SJCRH30 (cell line): ENCODE data around the gene DNAJC11. TPM values are rescaled to one million over a fixed set of nuclear protein-coding genes. Genes with fewer than 3 reads are reported as not detected.
"Not testable (repeated sequence)": the region's sequence is repeated elsewhere in the genome, so short reads cannot be mapped to it uniquely, and the experiment has no call there.

ENCODE experiments used
- DNase-seq, 2 experiments: peaks; one replicate each; pipeline ENCODE4 v3.0.0-alpha.2; 2015 to 2020
- H3K27ac ChIP-seq: fragments of 250-450 bp; sonication (Bioruptor Pico); 2 replicates; pipeline ENCODE4 v1.5.1; 2020; ENCODE audit warnings: mild to moderate bottlenecking, moderate library complexity
- H3K27me3 ChIP-seq: fragments of 250-450 bp; sonication (Bioruptor Pico); 2 replicates; pipeline ENCODE4 v1.5.1; 2020; ENCODE audit warnings: mild to moderate bottlenecking, moderate library complexity
- H3K36me3 ChIP-seq: fragments of 250-450 bp; sonication (Bioruptor Pico); 2 replicates; pipeline ENCODE4 v1.5.1; 2020; ENCODE audit warnings: mild to moderate bottlenecking, moderate library complexity
- H3K4me1 ChIP-seq: fragments of 250-450 bp; sonication (Bioruptor Pico); 2 replicates; pipeline ENCODE4 v1.5.1; 2020; ENCODE audit warnings: mild to moderate bottlenecking, moderate library complexity
- H3K4me3 ChIP-seq: fragments of 250-450 bp; sonication (Bioruptor Pico); 2 replicates; pipeline ENCODE4 v1.5.1; 2020; ENCODE audit warnings: mild to moderate bottlenecking, moderate library complexity
- H3K9me3 ChIP-seq: fragments of 250-450 bp; sonication (Bioruptor Pico); replicated peaks from 2 replicates; pipeline ENCODE4 v1.5.1; 2020; ENCODE audit warnings: mild to moderate bottlenecking, moderate library complexity
- total RNA-seq: library from RNA; depleted of rRNA; stranded (reverse); fragments of >200 nt; shearing (Covaris generic); gene quantifications from 2 replicates; pipeline ENCODE4 v1.2.3, GENCODE V29; 2014

The DNAJC11 gene
- total RNA-seq, 1 experiment from 2014 or later: 84.5 TPM

DNA sequence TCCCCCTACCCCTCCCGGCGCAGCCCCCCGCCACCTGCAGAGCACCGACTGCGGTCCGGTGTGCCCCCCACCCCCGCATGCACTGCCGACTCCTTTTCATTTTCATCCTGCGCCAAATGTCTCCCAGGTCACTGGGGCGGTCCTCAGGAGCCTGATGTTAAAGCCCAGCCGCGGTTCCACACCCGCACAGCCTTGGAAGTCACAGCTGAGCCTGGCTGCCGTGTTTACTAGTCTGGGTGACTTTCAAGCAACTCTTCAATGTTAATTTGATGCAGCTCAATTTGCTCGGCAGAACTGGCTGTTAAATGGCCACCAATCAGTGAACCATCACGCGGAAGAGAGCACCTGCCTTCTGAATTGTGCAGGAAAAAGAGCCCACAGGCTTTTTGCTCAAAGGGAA is 49.7 kb downstream of the DNAJC11 start:
- no peak overlapping the region for H3K27ac ChIP-seq
- no peaks in the 10 kb centered on the region for H3K27me3 ChIP-seq
- H3K9me3 ChIP-seq: no peaks in the 10 kb centered on the region
- no peak overlapping the region for H3K4me3 ChIP-seq
- no peak for DNase-seq
- no peaks in the 10 kb centered on the region for H3K4me1 ChIP-seq
- H3K36me3 ChIP-seq: peaks cover 39% of the 10 kb centered on the region

DNA sequence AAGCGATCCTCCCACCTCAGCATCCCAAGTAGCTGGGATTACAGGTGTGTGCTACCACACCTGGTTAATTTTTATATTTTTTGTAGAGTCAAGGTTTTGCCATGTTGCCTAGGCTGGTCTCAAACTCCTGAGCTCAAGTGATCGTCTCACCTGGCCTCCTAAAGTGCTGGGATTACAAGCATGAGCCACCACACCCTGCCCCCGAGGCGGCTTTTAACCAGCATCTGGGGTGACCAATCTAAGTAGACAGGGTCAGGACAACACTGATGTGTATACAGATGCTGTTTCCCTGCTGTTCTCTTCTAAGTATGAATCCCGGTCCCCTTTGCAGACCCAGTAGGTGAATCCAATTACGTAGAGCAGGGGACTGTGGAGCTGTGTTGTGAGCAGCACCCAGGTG is 53.1 kb downstream of the DNAJC11 start:
- no peak for DNase-seq
- Histone ChIP-seq H3K36me3 (peaks cover 46% of the 10 kb centered on the region), H3K9me3 (no peaks in the 10 kb centered on the region), H3K27me3 (no peaks in the 10 kb centered on the region), H3K4me1 (no peaks in the 10 kb centered on the region), H3K4me3 (no peak overlapping the region), H3K27ac (no peak overlapping the region)

DNA sequence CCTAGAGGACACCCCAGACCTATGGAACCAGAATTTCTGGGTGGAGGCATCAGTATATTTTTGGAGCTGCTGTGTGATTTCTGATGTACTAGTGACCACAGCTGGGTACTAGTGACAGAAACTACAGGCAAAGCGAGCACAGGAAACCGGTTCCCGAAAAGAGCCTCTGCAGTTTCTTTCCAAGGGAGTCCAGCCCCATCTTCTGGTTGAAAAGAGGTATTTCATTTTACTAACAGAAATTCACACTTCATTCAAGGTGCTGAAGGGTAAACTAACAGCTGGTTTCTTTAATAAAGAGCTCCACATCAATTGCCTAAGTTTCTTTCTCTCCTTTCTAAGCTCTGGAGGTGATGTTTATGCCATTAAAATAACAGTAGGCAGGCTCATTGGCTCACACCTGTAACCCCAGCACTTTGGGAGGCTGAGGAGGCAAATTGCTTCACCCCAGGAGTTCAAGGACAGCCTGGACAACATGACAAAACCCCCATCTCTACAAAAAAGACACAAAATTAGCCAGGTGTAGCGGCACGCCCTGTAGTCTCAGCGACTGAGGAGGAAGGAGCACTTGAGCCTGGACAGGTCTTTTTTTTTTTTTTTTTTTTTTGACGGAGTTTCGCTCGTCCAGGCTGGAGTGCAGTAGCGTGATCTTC is 55.0 kb downstream of the DNAJC11 start:
- DNase-seq: peak; percentile 56 to 79
- H3K4me1 ChIP-seq: no peaks in the 10 kb centered on the region
- peaks cover 34% of the 10 kb centered on the region for H3K36me3 ChIP-seq
- H3K4me3 ChIP-seq: no peak overlapping the region
- H3K9me3 ChIP-seq: no peaks in the 10 kb centered on the region
- no peak overlapping the region for H3K27ac ChIP-seq
- no peaks in the 10 kb centered on the region for H3K27me3 ChIP-seq

DNA sequence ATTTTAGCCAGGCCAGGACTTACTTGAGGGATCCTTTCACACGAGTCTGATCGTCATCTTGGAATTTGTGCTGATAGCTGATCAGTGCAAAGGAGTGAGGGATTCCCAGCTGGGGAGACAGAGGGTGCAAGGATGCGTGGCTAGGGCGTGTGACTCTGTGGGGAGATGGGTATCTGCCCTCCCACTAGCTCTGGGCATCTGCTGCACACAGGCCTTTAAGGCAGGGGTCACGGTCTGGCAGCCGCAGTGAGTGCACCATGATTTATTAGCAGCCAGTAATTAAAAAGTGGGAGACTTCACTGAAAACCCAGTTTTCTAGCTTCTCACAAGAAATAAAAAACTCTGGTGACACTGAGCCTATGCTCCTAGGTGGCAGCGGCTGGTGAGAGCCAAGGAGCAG is 56.6 kb downstream of the DNAJC11 start:
- no peaks in the 10 kb centered on the region for H3K27me3 ChIP-seq
- no peak overlapping the region for H3K4me3 ChIP-seq
- H3K27ac ChIP-seq: no peak overlapping the region
- H3K9me3 ChIP-seq: no peaks in the 10 kb centered on the region
- no peak for DNase-seq
- H3K4me1 ChIP-seq: no peaks in the 10 kb centered on the region
- peaks cover 41% of the 10 kb centered on the region for H3K36me3 ChIP-seq

DNA sequence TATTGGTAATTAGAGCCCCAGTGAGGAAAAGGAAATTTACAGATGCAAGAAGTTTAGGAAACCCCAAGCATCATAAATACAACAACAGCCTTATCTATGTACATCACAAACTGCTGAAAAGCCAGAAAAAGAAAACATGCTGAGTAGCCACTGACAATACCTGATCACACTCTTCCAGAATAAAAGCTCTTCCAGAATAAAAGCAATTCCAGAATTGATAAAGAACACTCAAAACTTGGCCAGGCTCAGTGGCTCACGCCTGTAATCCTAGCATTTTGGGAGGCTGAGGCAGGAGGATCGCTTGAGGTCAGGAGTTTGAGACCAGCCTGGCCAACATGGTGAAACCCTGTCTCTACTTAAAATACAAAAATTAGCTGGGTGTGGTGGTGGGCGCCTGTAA is 60.7 kb downstream of the DNAJC11 start:
- not testable (repeated sequence) for H3K9me3 ChIP-seq, H3K4me3 ChIP-seq, H3K27me3 ChIP-seq, H3K27ac ChIP-seq, DNase-seq
- Histone ChIP-seq H3K36me3 (peaks cover 73% of the 10 kb centered on the region), H3K4me1 (peaks cover 12% of the 10 kb centered on the region; the same call in 1 of the 2 replicates)

DNA sequence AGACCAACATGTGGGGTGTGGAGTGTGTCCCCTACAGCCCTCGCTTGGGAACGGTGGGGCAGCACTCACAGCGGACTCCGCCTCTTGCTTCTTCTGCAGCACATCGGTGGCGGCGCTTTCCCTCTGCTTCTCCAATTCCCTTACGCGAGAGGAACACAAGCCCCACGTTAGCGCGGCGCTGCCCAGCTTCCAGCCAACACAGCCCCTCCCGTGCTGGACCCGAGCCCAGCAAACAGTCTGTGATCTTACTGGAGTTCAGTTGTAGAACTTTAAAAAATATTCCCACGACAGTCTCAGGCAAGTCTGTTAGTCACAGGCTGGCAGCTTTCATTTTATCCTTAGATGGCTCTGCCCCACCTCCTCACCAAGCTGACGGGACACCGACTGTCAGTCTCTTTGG is 63.4 kb downstream of the DNAJC11 start:
- Histone ChIP-seq H3K27ac (no peak overlapping the region), H3K9me3 (no peaks in the 10 kb centered on the region), H3K4me3 (no peak overlapping the region), H3K27me3 (no peaks in the 10 kb centered on the region), H3K4me1 (peaks cover 35% of the 10 kb centered on the region), H3K36me3 (peaks cover 69% of the 10 kb centered on the region)
- DNase-seq: no peak

DNA sequence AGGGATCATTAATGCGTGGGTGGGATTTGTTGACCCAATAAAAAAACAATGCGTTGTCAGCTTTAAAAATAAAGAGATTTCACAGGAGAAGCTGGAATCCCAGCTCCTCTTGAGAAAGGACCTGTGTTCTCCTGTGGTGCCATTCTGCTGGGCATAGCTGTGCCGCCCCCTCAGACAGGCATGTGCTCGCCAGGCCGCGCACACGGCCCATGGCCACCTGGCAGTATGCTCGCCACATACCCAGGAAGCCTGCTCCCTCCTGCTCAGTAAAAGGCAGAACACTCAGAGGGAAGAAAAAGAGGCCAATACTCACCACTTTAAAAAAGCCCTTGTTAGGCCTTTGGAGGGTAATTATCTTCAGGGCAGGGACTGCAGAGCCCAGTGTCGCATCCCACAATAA is 63.8 kb downstream of the DNAJC11 start:
- no peak overlapping the region for H3K4me3 ChIP-seq
- peaks cover 38% of the 10 kb centered on the region for H3K4me1 ChIP-seq
- peaks cover 74% of the 10 kb centered on the region for H3K36me3 ChIP-seq
- H3K27me3 ChIP-seq: no peaks in the 10 kb centered on the region
- DNase-seq: no peak
- no peaks in the 10 kb centered on the region for H3K9me3 ChIP-seq
- no peak overlapping the region for H3K27ac ChIP-seq

DNA sequence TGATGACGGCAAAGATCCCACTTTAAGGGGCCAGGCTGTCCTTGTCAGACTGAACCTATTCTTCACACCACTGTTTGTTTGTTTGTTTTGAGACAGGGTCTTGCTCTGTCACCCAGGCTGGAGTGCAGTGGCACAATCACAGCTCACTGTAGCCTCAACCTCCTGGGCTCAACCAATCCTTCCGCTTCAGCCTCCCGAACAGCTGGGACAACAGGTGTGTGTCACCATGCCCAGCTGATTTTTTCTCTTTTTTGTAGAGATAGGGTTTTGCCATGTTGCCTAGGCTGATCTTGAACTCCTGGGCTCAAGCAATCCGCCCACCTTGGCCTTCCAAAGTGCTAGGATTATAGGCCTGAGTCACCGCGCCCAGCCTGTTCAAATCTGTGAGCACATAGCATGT is 64.8 kb downstream of the DNAJC11 start:
- DNase-seq: peak in 1 of 2 experiments; percentile 43
- not testable (repeated sequence) for H3K27me3 ChIP-seq, H3K4me3 ChIP-seq, H3K27ac ChIP-seq, H3K9me3 ChIP-seq
- Histone ChIP-seq H3K36me3 (peaks cover 80% of the 10 kb centered on the region), H3K4me1 (peaks cover 38% of the 10 kb centered on the region)

DNA sequence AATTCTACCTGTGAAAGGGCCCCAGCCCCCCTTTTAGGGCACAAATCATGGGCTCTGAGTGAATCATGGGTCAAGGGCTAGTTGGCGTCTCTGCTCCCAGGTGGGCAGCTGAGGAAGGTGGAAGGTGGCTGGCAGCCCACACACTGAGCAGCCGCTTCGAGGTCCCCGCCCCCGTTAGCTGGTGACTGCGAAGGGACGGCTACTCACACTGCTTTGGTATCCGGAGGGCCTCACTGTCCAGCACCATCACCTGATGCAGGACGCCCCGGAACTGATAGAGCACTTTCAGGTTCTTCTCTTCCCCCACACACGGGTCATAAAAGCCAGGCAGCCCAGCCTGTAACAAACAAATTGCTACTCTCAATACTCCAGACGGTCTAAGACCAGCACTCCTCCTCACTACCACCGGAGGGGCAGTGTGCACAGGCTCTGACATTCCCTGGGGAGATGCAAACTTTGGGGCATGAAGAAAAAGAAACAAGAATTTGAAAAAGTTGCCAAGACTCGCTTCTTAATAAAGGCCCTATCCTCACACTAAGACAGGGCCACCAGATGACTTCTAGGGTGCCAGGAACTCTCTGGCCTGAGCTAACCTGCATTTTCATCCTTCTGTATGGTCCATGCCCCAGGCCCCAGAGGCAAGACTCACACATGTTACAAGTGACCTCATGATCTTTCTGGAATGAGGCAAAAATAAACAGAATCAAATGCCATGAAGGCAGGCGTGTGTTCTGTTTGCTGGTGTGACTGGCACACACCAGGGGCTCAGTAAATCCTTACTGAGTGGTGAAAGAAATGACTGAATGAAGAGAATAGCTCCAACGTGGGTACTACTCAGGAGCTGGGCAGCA is 65.5 kb downstream of the DNAJC11 start:
- H3K4me1 ChIP-seq: peaks cover 38% of the 10 kb centered on the region
- no peaks in the 10 kb centered on the region for H3K9me3 ChIP-seq
- H3K27me3 ChIP-seq: no peaks in the 10 kb centered on the region
- H3K27ac ChIP-seq: no peak overlapping the region
- no peak overlapping the region for H3K4me3 ChIP-seq
- H3K36me3 ChIP-seq: peaks cover 79% of the 10 kb centered on the region
- no peak for DNase-seq

DNA sequence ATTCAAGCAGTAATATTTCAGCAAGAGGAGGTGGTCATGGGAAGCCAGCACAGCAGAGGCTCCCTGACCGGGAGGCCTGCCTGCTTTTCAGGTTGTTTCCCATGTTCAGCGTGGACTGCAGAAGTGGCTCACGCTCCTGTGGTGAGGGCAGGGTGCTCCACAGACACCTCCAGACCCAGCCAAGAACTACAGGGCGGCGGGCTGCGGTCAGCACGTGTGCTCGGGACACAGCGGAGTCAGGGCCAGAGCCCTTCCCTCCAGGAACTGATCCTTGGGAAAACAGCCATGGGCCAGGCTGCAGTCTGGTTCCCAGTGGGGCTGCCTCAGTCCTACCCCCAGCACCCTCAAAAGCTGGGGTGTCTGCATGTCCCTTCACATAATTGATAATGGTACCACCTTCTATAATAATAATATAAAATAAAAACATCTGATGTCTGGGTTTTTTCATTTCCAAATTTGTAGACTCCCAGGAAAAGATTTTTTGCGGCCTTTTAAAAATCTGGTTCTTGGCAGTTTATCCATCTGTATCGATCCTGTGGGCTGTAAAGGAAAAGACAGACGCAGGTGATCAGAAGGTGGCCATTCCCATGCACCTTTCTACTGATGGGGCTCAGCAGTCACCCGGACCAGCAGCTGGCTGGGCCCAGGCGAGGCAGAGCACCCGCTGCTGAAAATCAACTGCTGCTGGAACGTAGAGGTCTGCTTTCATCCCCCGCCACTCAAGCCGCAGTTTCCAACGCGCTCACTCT is 66.3 kb downstream of the DNAJC11 start:
- no peak overlapping the region for H3K27ac ChIP-seq
- peaks cover 38% of the 10 kb centered on the region for H3K4me1 ChIP-seq
- DNase-seq: no peak
- no peak overlapping the region for H3K4me3 ChIP-seq
- H3K27me3 ChIP-seq: no peaks in the 10 kb centered on the region
- no peaks in the 10 kb centered on the region for H3K9me3 ChIP-seq
- peaks cover 77% of the 10 kb centered on the region for H3K36me3 ChIP-seq

DNA sequence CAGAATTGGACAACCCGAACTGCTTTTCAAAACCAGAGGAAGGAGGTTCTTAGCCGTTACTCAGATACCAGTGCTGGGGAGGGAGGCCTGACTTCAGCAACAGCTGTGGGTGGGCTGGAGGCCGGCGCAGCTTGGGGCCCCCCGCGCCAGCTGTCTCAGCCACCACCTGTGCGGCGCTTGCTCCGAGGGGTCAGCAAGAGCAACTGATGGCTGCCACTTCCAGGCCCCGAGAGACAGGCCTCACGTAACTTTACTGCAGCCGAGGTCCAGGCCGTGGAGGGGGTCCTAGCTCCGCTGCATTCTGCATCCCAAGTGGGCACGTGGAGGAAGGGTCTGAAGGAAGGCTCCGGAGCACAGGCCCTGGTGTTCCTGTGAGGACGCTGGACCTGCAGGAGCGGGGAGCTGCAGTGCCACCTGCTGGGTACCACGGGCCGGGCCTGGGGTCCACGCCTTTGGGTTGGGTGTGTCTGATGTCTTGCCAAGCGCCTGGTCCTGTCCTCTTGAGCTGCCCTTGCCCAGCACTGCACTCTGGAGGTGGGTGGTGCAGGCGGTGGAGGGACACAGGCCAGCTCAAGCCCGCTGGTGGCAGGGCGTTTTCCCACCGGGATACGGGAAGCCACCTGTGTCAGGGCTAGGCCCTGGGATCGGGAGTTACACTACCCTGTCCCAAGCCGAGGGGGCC is 67.1 kb downstream of the DNAJC11 start:
- H3K36me3 ChIP-seq: peaks cover 78% of the 10 kb centered on the region
- H3K4me1 ChIP-seq: peaks cover 38% of the 10 kb centered on the region
- H3K27me3 ChIP-seq: no peaks in the 10 kb centered on the region
- peak; percentile 91 for DNase-seq
- peak overlapping the region; percentile 35 for H3K27ac ChIP-seq
- H3K9me3 ChIP-seq: no peaks in the 10 kb centered on the region
- H3K4me3 ChIP-seq: no peak overlapping the region

DNA sequence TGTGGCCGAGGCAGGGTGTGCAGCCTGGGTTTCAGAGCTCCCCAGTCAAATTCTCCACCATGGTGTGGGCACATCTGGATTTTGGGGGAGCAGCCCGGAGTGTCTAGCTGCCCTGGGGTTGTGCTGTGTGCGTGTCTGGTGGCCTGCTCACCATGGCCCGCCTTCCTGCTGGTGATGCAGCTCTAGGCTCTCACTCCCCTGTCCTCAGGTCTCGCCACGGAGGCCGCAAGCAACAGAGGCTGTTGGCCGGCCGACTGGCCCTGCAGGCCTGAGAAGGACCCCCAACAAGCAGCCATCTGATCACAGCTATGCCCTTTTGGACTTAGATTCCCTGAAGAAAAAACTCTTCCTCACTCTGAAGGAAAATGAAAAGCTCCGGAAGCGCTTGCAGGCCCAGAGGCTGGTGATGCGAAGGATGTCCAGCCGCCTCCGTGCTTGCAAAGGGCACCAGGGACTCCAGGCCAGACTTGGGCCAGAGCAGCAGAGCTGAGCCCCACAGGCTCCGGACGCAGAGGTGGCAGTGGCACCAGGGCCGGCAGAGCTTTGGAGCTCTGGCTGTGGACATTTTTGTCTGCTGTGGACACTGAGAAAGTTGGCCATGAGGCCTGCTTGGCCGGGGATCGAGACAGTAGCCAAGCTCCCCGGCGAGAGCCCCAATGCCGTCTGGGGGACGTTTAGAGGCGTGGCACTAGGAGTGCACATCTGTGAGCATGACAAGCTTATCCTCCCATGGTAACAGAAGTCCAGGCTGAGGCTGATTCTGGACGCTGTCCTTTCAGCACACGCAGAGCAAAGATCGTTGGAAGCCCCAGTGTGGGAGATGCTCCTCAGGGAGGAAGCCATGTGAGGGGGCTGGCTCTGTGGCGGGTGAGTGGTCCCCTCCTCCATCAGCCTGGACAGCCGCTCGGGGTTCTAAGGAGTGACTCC is 68.8 kb downstream of the DNAJC11 start:
- H3K4me1 ChIP-seq: peaks cover 43% of the 10 kb centered on the region
- H3K27me3 ChIP-seq: no peaks in the 10 kb centered on the region
- H3K9me3 ChIP-seq: no peaks in the 10 kb centered on the region
- no peak overlapping the region for H3K4me3 ChIP-seq
- DNase-seq: no peak
- H3K36me3 ChIP-seq: peaks cover 77% of the 10 kb centered on the region
- no peak overlapping the region for H3K27ac ChIP-seq

DNA sequence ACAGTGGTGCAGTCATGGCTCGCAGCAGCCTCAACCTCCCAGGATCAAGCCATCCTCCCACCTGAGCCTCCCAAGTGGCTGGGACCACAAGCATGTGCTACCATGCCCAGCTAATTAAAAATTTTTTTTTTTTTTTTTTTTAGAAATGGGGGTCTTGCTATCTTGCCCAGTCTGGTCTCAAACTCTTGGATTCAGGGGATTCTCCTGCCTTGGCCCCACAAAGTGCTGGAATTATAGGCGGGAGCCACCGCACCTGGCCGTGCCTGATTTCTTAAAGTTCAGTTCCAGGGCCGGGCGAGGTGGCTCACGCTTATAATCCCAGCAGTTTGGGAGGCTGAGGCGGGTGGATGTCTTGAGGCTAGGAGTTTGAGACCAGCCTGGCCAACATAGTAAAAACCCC is 70.6 kb downstream of the DNAJC11 start:
- Histone ChIP-seq H3K4me3 (no peak overlapping the region), H3K27ac (no peak overlapping the region), H3K36me3 (peaks cover 71% of the 10 kb centered on the region), H3K4me1 (peaks cover 39% of the 10 kb centered on the region), H3K27me3 (no peaks in the 10 kb centered on the region), H3K9me3 (no peaks in the 10 kb centered on the region)
- DNase-seq: no peak

DNA sequence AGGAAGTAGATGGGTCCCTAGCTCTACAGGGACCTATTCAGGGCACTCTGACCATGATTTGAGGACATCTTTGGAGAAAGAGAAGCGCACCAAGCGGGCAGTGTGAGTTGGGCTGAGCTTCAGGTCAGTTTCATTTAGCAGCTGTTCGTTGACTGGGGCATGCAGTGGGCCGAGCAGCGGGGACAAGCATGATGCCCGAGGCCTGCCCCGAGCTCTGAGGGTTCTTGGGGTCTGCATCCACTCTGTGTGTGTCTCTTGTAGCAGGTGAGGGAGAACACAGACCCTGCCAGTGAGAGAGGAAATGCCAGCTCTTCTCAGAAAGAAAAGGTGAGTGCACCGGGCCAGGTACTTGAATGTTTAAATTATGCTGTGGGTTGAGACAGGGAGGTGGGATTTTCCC is 71.6 kb downstream of the DNAJC11 start:
- no peak overlapping the region for H3K27ac ChIP-seq
- no peak for DNase-seq
- H3K4me3 ChIP-seq: no peak overlapping the region
- peaks cover 36% of the 10 kb centered on the region for H3K4me1 ChIP-seq
- H3K9me3 ChIP-seq: no peaks in the 10 kb centered on the region
- H3K27me3 ChIP-seq: no peaks in the 10 kb centered on the region
- peaks cover 60% of the 10 kb centered on the region for H3K36me3 ChIP-seq
